ENCODE measurements around the gene LENG8. TPM values are rescaled to one million over a fixed set of nuclear protein-coding genes. Genes with fewer than 3 reads are reported as not detected.

LENG8 gene
- total RNA-seq, 5 donors from 2014 or later (not counting 1 experiment from before 2014, with no cell fraction given), result 506 to 622 (median 618) TPM

GRCh38 chr19:54457773-54458647 lies 9.0 kb downstream of the LENG8 start:
- H3K36me3 Mint-ChIP-seq, result peaks cover 35% of the 10 kb centered on the region
- CTCF ChIA-PET, result no interaction called here
- H3K4me3 Mint-ChIP-seq, result peak overlapping the region in 1 of 3 donors; percentile 11

GRCh38 chr19:54458648-54459281 lies 9.8 kb downstream of the LENG8 start:
- no peak overlapping the region for H3K4me3 ChIP-seq (ENCODE audit: control insufficient read depth in 1 of 2, extremely low read depth in 1 of 2, low read length in 1 of 2)
- Mint-ChIP-seq H3K27me3 (no peaks in the 10 kb centered on the region), H3K27ac (no peak overlapping the region), H3K4me3 (peak overlapping the region in 2 of 3 donors; percentile 11 to 21), H3K9me3 (no peaks in the 10 kb centered on the region), H3K4me1 (peaks cover 24 to 35% (median 33%) of the 10 kb centered on the region in 3 donors), H3K36me3 (peaks cover 28% of the 10 kb centered on the region)
- CTCF ChIA-PET, result no interaction called here
- H3K9me3 ChIP-seq, result no peaks in the 10 kb centered on the region
- 97% methylated on average over 10 of the region's 11 CpGs for WGBS (ENCODE audit: insufficient coverage)
- DNase-seq (no peak), ATAC-seq (replicated peaks in 1 of 4) (no peak)
- H3K27me3 ChIP-seq (replicated peaks in 1 of 2; ENCODE audit: control insufficient read depth in 2 of 2, extremely low read depth in 1 of 2, insufficient read depth in 2 of 2, low read length in 1 of 2), result no peaks in the 10 kb centered on the region
- peaks cover 25 to 80% of the 10 kb centered on the region in 2 donors for H3K36me3 ChIP-seq (ENCODE audit: control insufficient read depth in 2 of 2, extremely low read depth in 1 of 2, insufficient read depth in 1 of 2, low read length in 1 of 2)
- peaks cover 4 to 51% of the 10 kb centered on the region in 2 experiments for H3K4me1 ChIP-seq (ENCODE audit: control insufficient read depth in 1 of 2, extremely low read depth in 1 of 2, insufficient read depth in 2 of 2, low read length in 2 of 2)
- POLR2A ChIA-PET, result interaction anchor here in 1 of 2 donors (1.0 kb wide), 1 partner anchor 11 kb away, joined by 7 read pairs; no protein-coding TSS in a partner anchor
- H3K27ac ChIP-seq (ENCODE audit: low read length), result no peak overlapping the region

More at GRCh38 chr19:54457773-54458647, 9.0 kb downstream of the LENG8 start:
- Mint-ChIP-seq H3K4me1 (peaks cover 24 to 38% (median 33%) of the 10 kb centered on the region in 3 donors), H3K27ac (peak overlapping the region in 1 of 2 donors; percentile 36), H3K9me3 (no peaks in the 10 kb centered on the region), H3K27me3 (no peaks in the 10 kb centered on the region)
- Histone ChIP-seq H3K36me3 (ENCODE audit: control insufficient read depth in 2 of 2, extremely low read depth in 1 of 2, insufficient read depth in 1 of 2, low read length in 1 of 2) (peaks cover 26 to 87% of the 10 kb centered on the region in 2 donors), H3K9me3 (no peaks in the 10 kb centered on the region), H3K27me3 (replicated peaks in 1 of 2; ENCODE audit: control insufficient read depth in 2 of 2, extremely low read depth in 1 of 2, insufficient read depth in 2 of 2, low read length in 1 of 2) (no peaks in the 10 kb centered on the region), H3K27ac (ENCODE audit: low read length) (no peak overlapping the region), H3K4me3 (ENCODE audit: control insufficient read depth in 1 of 2, extremely low read depth in 1 of 2, low read length in 1 of 2) (no peak overlapping the region), H3K4me1 (ENCODE audit: control insufficient read depth in 1 of 2, extremely low read depth in 1 of 2, insufficient read depth in 2 of 2, low read length in 2 of 2) (peaks cover 4 to 51% of the 10 kb centered on the region in 2 experiments)
- no peak for ATAC-seq (replicated peaks in 1 of 4)
- WGBS (ENCODE audit: insufficient coverage), result 94% methylated on average over 42 of the region's 42 CpGs
- POLR2A ChIA-PET, result interaction anchor here in 1 of 2 donors (1.0 kb wide), 1 partner anchor 10 kb away, joined by 7 read pairs; no protein-coding TSS in a partner anchor
- DNase-seq, result no peak

- Mint-ChIP-seq H3K4me3 (peak overlapping the region in 2 of 3 donors; percentile 17 to 21), H3K4me1 (peaks cover 31 to 43% (median 40%) of the 10 kb centered on the region in 3 donors), H3K36me3 (peaks cover 24% of the 10 kb centered on the region), H3K27me3 (no peaks in the 10 kb centered on the region), H3K27ac (peak overlapping the region in 1 of 2 donors; percentile 41), H3K9me3 (no peaks in the 10 kb centered on the region)
- no peak for DNase-seq
- Histone ChIP-seq H3K9me3 (no peaks in the 10 kb centered on the region), H3K27me3 (replicated peaks in 1 of 2; ENCODE audit: control insufficient read depth in 2 of 2, extremely low read depth in 1 of 2, insufficient read depth in 2 of 2, low read length in 1 of 2) (peaks cover 0 to 6% of the 10 kb centered on the region in 2 experiments), H3K4me3 (ENCODE audit: control insufficient read depth in 1 of 2, extremely low read depth in 1 of 2, low read length in 1 of 2) (no peak overlapping the region), H3K36me3 (ENCODE audit: control insufficient read depth in 2 of 2, extremely low read depth in 1 of 2, insufficient read depth in 1 of 2, low read length in 1 of 2) (peaks cover 25 to 72% of the 10 kb centered on the region in 2 donors), H3K4me1 (ENCODE audit: control insufficient read depth in 1 of 2, extremely low read depth in 1 of 2, insufficient read depth in 2 of 2, low read length in 2 of 2) (peaks cover 7 to 51% of the 10 kb centered on the region in 2 experiments), H3K27ac (ENCODE audit: low read length) (no peak overlapping the region)
- POLR2A ChIA-PET, result interaction anchor here in 1 of 2 donors (0.5 to 1.3 kb wide), 3 partner anchors 11 to 599 kb away, joined by 3 to 6 read pairs (median 4); partner anchors contain the start of gene LENG8
- 85% methylated on average over 12 of the region's 16 CpGs for WGBS (ENCODE audit: insufficient coverage)
- CTCF ChIA-PET, result no interaction called here
- no peak for ATAC-seq (replicated peaks in 1 of 4)
Measured at GRCh38 chr19:54459282-54460229, 10.6 kb downstream of the LENG8 start.

- ATAC-seq (replicated peaks in 1 of 4) (no peak), DNase-seq (no peak)
- Histone ChIP-seq H3K9me3 (no peaks in the 10 kb centered on the region), H3K4me3 (ENCODE audit: control insufficient read depth in 1 of 2, extremely low read depth in 1 of 2, low read length in 1 of 2) (no peak overlapping the region), H3K27me3 (replicated peaks in 1 of 2; ENCODE audit: control insufficient read depth in 2 of 2, extremely low read depth in 1 of 2, insufficient read depth in 2 of 2, low read length in 1 of 2) (peaks cover 0 to 6% of the 10 kb centered on the region in 2 experiments), H3K4me1 (ENCODE audit: control insufficient read depth in 1 of 2, extremely low read depth in 1 of 2, insufficient read depth in 2 of 2, low read length in 2 of 2) (peaks cover 7 to 54% of the 10 kb centered on the region in 2 experiments), H3K27ac (ENCODE audit: low read length) (no peak overlapping the region), H3K36me3 (ENCODE audit: control insufficient read depth in 2 of 2, extremely low read depth in 1 of 2, insufficient read depth in 1 of 2, low read length in 1 of 2) (peaks cover 19 to 63% of the 10 kb centered on the region in 2 donors)
- Mint-ChIP-seq H3K27me3 (no peaks in the 10 kb centered on the region), H3K36me3 (peaks cover 18% of the 10 kb centered on the region), H3K9me3 (no peaks in the 10 kb centered on the region), H3K4me1 (peaks cover 31 to 41% (median 40%) of the 10 kb centered on the region in 3 donors), H3K4me3 (peak overlapping the region in 1 of 3 donors; percentile 17), H3K27ac (no peak overlapping the region)
- CTCF ChIA-PET, result no interaction called here
- WGBS (ENCODE audit: insufficient coverage), result 87% methylated on average over 27 of the region's 39 CpGs
- POLR2A ChIA-PET, result interaction anchor here (0.5 to 1.3 kb wide), 3 partner anchors 9 to 587 kb away, joined by 4 to 6 read pairs (median 4); partner anchors contain the start of gene LENG8 (in 1 of the 2)
Measured at GRCh38 chr19:54460230-54461005, 11.4 kb downstream of the LENG8 start.

GRCh38 chr19:54461210-54461609 lies 12.2 kb downstream of the LENG8 start:
- POLR2A ChIA-PET, result interaction anchor here (0.5 to 1.1 kb wide), 3 partner anchors 8 to 11 kb away, joined by 3 to 4 read pairs (median 3); no protein-coding TSS in a partner anchor
- Histone ChIP-seq H3K4me1 (ENCODE audit: control insufficient read depth in 1 of 2, extremely low read depth in 1 of 2, insufficient read depth in 2 of 2, low read length in 2 of 2) (peaks cover 7 to 54% of the 10 kb centered on the region in 2 experiments), H3K27ac (ENCODE audit: low read length) (no peak overlapping the region), H3K9me3 (no peaks in the 10 kb centered on the region), H3K36me3 (ENCODE audit: control insufficient read depth in 2 of 2, extremely low read depth in 1 of 2, insufficient read depth in 1 of 2, low read length in 1 of 2) (peaks cover 14 to 55% of the 10 kb centered on the region in 2 donors), H3K27me3 (replicated peaks in 1 of 2; ENCODE audit: control insufficient read depth in 2 of 2, extremely low read depth in 1 of 2, insufficient read depth in 2 of 2, low read length in 1 of 2) (peaks cover 0 to 6% of the 10 kb centered on the region in 2 experiments), H3K4me3 (ENCODE audit: control insufficient read depth in 1 of 2, extremely low read depth in 1 of 2, low read length in 1 of 2) (no peak overlapping the region)
- peaks cover 31 to 44% (median 41%) of the 10 kb centered on the region in 3 donors for H3K4me1 Mint-ChIP-seq
- H3K4me3 Mint-ChIP-seq, result peak overlapping the region in 2 of 3 donors; percentile 51 to 85
- H3K27me3 Mint-ChIP-seq, result no peaks in the 10 kb centered on the region
- H3K36me3 Mint-ChIP-seq, result peaks cover 18% of the 10 kb centered on the region
- DNase-seq (no peak), ATAC-seq (replicated peaks in 1 of 4) (no peak)
- H3K27ac Mint-ChIP-seq, result peak overlapping the region in 1 of 2 donors; percentile 44
- 87% methylated on average over 6 of the region's 27 CpGs for WGBS (ENCODE audit: insufficient coverage)
- CTCF ChIA-PET, result no interaction called here
- no peaks in the 10 kb centered on the region for H3K9me3 Mint-ChIP-seq

Measured in T-cell (primary cell).